H9 (cell line): Measurements from ENCODE around the gene CALN1. TPM values are rescaled to one million over a fixed set of nuclear protein-coding genes. Genes with fewer than 3 reads are reported as not detected.

ENCODE experiments used
- DNase-seq: peaks from one replicate; pipeline ENCODE4 v3.0.0-alpha.2; 2017
- H2AFZ ChIP-seq: one replicate; pipeline ENCODE4 v1.6.1; 2013; ENCODE audit warnings: mild to moderate bottlenecking, low read length, control low read depth, moderate library complexity
- H2AK5ac ChIP-seq: 2 replicates; pipeline ENCODE4 v1.6.1; 2013; ENCODE audit warnings: low read length, control low read depth, mixed read lengths; ENCODE audit not compliant: insufficient read length
- H2BK120ac ChIP-seq: one replicate; pipeline ENCODE4 v1.6.1; 2013; ENCODE audit warnings: low read depth, mild to moderate bottlenecking, low read length, control low read depth, inconsistent platforms; ENCODE audit not compliant: poor library complexity, severe bottlenecking
- H2BK12ac ChIP-seq: 2 replicates; pipeline ENCODE4 v1.6.1; 2013; ENCODE audit warnings: low read length, control low read depth, mixed read lengths, low read depth; ENCODE audit not compliant: insufficient read length
- H2BK15ac ChIP-seq: 2 replicates; pipeline ENCODE4 v1.6.1; 2013; ENCODE audit warnings: low read depth, low read length, control low read depth
- H2BK20ac ChIP-seq: one replicate; pipeline ENCODE4 v1.6.1; 2013; ENCODE audit warnings: low read depth, mild to moderate bottlenecking, low read length, control low read depth, inconsistent platforms; ENCODE audit not compliant: poor library complexity, severe bottlenecking
- H2BK5ac ChIP-seq: 2 replicates; pipeline ENCODE4 v1.6.1; 2013; ENCODE audit warnings: low read length, control low read depth, mixed read lengths; ENCODE audit not compliant: insufficient read length
- H3K14ac ChIP-seq: 2 replicates; pipeline ENCODE4 v1.6.1; 2013; ENCODE audit warnings: low read length, control low read depth; ENCODE audit not compliant: insufficient read depth
- H3K18ac ChIP-seq: 2 replicates; pipeline ENCODE4 v1.6.1; 2013; ENCODE audit warnings: low read depth, mild to moderate bottlenecking, mixed read lengths, low read length, control low read depth; ENCODE audit not compliant: insufficient read length
- H3K23ac ChIP-seq: 2 replicates; pipeline ENCODE4 v1.6.1; 2013; ENCODE audit warnings: low read length, control low read depth, mixed read lengths, low read depth; ENCODE audit not compliant: insufficient read length
- H3K23me2 ChIP-seq: 2 replicates; pipeline ENCODE4 v1.6.1; 2013; ENCODE audit warnings: low read depth, mild to moderate bottlenecking, mixed read lengths, low read length, control low read depth; ENCODE audit not compliant: insufficient read length, poor library complexity, severe bottlenecking
- H3K27ac ChIP-seq: 2 replicates; pipeline ENCODE4 v1.5.1; 2013; ENCODE audit warnings: low read length, control low read depth, mixed read lengths, low read depth; ENCODE audit not compliant: insufficient read length
- H3K27me3 ChIP-seq: 2 replicates; pipeline ENCODE4 v1.6.1; 2013; ENCODE audit warnings: low read length, control low read depth, inconsistent platforms; ENCODE audit not compliant: insufficient read depth
- H3K4ac ChIP-seq: 2 replicates; pipeline ENCODE4 v1.6.1; 2013; ENCODE audit warnings: low read depth, mild to moderate bottlenecking, control low read depth, inconsistent platforms, low read length, moderate library complexity
- H3K4me1 ChIP-seq: 2 replicates; pipeline ENCODE4 v1.6.1; 2013; ENCODE audit warnings: low read length, control low read depth, inconsistent platforms; ENCODE audit not compliant: insufficient read depth
- H3K4me2 ChIP-seq: 2 replicates; pipeline ENCODE4 v1.6.1; 2013; ENCODE audit warnings: low read length, control low read depth, mixed read lengths; ENCODE audit not compliant: insufficient read length, insufficient read depth
- H3K56ac ChIP-seq: 2 replicates; pipeline ENCODE4 v1.6.1; 2013; ENCODE audit warnings: low read depth, mild to moderate bottlenecking, mixed read lengths, low read length, control low read depth; ENCODE audit not compliant: insufficient read length
- H3K79me1 ChIP-seq: 2 replicates; pipeline ENCODE4 v1.6.1; 2013; ENCODE audit warnings: low read depth, mild to moderate bottlenecking, moderate library complexity, low read length, control low read depth, inconsistent platforms; ENCODE audit not compliant: insufficient read depth, poor library complexity, severe bottlenecking
- H3K79me2 ChIP-seq: 2 replicates; pipeline ENCODE4 v1.6.1; 2013; ENCODE audit warnings: low read length, control low read depth, inconsistent platforms; ENCODE audit not compliant: insufficient read depth
- H3K9ac ChIP-seq: 2 replicates; pipeline ENCODE4 v1.6.1; 2013; ENCODE audit warnings: low read length, control low read depth, mixed read lengths; ENCODE audit not compliant: insufficient read length; ENCODE audit errors: extremely low read depth
- H3K9me3 ChIP-seq: one replicate; pipeline ENCODE4 v1.6.1; 2013; ENCODE audit warnings: low read depth, low read length, inconsistent platforms; ENCODE audit not compliant: control insufficient read depth
- H3T11ph ChIP-seq: one replicate; pipeline ENCODE4 v1.6.1; 2013; ENCODE audit warnings: mild to moderate bottlenecking, low read length, control low read depth, inconsistent platforms
- H4K20me1 ChIP-seq: one replicate; pipeline ENCODE4 v1.6.1; 2013; ENCODE audit not compliant: control insufficient read depth, insufficient read length, insufficient read depth
- H4K5ac ChIP-seq: 2 replicates; pipeline ENCODE4 v1.6.1; 2013; ENCODE audit warnings: low read depth, mild to moderate bottlenecking, mixed read lengths, low read length, control low read depth; ENCODE audit not compliant: insufficient read length
- H4K8ac ChIP-seq: replicated peaks from 2 replicates; pipeline ENCODE4 v1.6.1; 2013; ENCODE audit warnings: low read length, control low read depth, mixed read lengths, low read depth; ENCODE audit not compliant: insufficient read length
- H4K91ac ChIP-seq: 2 replicates; pipeline ENCODE4 v1.6.1; 2013; ENCODE audit warnings: low read depth, mild to moderate bottlenecking, moderate library complexity, mixed read lengths, low read length, control low read depth; ENCODE audit not compliant: insufficient read length
- H3K27ac Mint-ChIP-seq, 3 experiments: 2 replicates in 2 of 3; 3 replicates in 1 of 3; pipeline ENCODE4 v1.8.0; 2020 to 2021; ENCODE audit warnings: mixed read lengths in 3 of 3, mild to moderate bottlenecking in 1 of 3, moderate library complexity in 1 of 3
- H3K27me3 Mint-ChIP-seq: 2 replicates; pipeline ENCODE4 v1.8.0; 2021; ENCODE audit warnings: low read depth, mild to moderate bottlenecking, moderate library complexity, mixed read lengths
- H3K36me3 Mint-ChIP-seq, 3 experiments: 2 replicates in 2 of 3; 3 replicates in 1 of 3; pipeline ENCODE4 v1.8.0; 2020 to 2021; ENCODE audit warnings: low read depth in 3 of 3, mixed read lengths in 3 of 3; ENCODE audit not compliant: insufficient read depth in 1 of 3
- H3K4me1 Mint-ChIP-seq, 2 experiments: 2 replicates each; pipeline ENCODE4 v1.8.0; 2020; ENCODE audit warnings: mixed read lengths in 2 of 2
- H3K4me3 Mint-ChIP-seq, 2 experiments: 2 replicates in 1 of 2; 3 replicates in 1 of 2; pipeline ENCODE4 v1.8.0; 2020 to 2021; ENCODE audit warnings: mild to moderate bottlenecking in 2 of 2, mixed read lengths in 2 of 2, moderate library complexity in 1 of 2
- H3K9me3 Mint-ChIP-seq, 2 experiments: 2 replicates in 1 of 2; 3 replicates in 1 of 2; pipeline ENCODE4 v1.8.0; 2020; ENCODE audit warnings: mild to moderate bottlenecking in 2 of 2, mixed read lengths in 2 of 2, moderate library complexity in 1 of 2
- CTCF ChIP-seq: fragments of 200-600 bp; sonication (generic); conservative IDR thresholded peaks from 3 replicates; pipeline ENCODE4 v1.8.0; 2021; ENCODE audit warnings: antibody characterized with exemption, mild to moderate bottlenecking
- WGBS: extraction: QIAGEN DNeasy Blood & Tissue Kit; methylation state at CpG from one replicate; pipeline ENCODE4 v1.1.7; 2013; ENCODE audit warnings: missing lambda C conversion rate, low lambda C conversion rate, mixed read lengths; ENCODE audit not compliant: insufficient read length; ENCODE audit errors: extremely low coverage; 5-methylcytosine and 5-hydroxymethylcytosine counted together
- total RNA-seq: library from RNA; stranded (reverse); gene quantifications from 2 replicates; pipeline ENCODE4 v1.2.1, GENCODE V29; 2021

Gene CALN1
- total RNA-seq, 1 experiment from 2014 or later = 2.8 TPM

- WGBS = no CpG with 5 or more reads among the region's 5 CpGs
- H2BK5ac ChIP-seq = no peak overlapping the region
- H3K27me3 ChIP-seq = no peaks in the 10 kb centered on the region
- H2BK120ac ChIP-seq = no peak overlapping the region
- no peak overlapping the region for H2AK5ac ChIP-seq
- H3K9ac ChIP-seq = no peak overlapping the region
- H4K91ac ChIP-seq = no peak overlapping the region
- H3K4ac ChIP-seq = no peak overlapping the region
- no peak overlapping the region for H3K23ac ChIP-seq
- H3K79me2 ChIP-seq = no peaks in the 10 kb centered on the region
- no peak overlapping the region for H2BK15ac ChIP-seq
- H2BK12ac ChIP-seq = no peak overlapping the region
- H2AFZ ChIP-seq = no peak overlapping the region
- no peak overlapping the region for H3K18ac ChIP-seq
- H3K4me2 ChIP-seq = no peak overlapping the region
- Mint-ChIP-seq H3K4me3 (no peak overlapping the region), H3K36me3 (peaks cover 16 to 35% (median 27%) of the 10 kb centered on the region in 3 experiments), H3K27ac (no peak overlapping the region), H3K4me1 (peaks cover 0 to 8% of the 10 kb centered on the region in 2 experiments; a peak in 2 of 4 replicates), H3K27me3 (no peaks in the 10 kb centered on the region), H3K9me3 (peaks cover 35 to 39% of the 10 kb centered on the region in 2 experiments)
- no peak overlapping the region for H3K56ac ChIP-seq
- no peaks in the 10 kb centered on the region for H3K4me1 ChIP-seq
- H3K14ac ChIP-seq = no peak overlapping the region
- no peak overlapping the region for H4K5ac ChIP-seq
- no peaks in the 10 kb centered on the region for H3K9me3 ChIP-seq
- H3K79me1 ChIP-seq = no peaks in the 10 kb centered on the region
- H4K20me1 ChIP-seq = no peaks in the 10 kb centered on the region
- H4K8ac ChIP-seq = no peak overlapping the region
- no peaks in the 10 kb centered on the region for H3K23me2 ChIP-seq
- no peak for TF ChIP-seq CTCF
- DNase-seq = no peak
- H2BK20ac ChIP-seq = no peak overlapping the region
- H3T11ph ChIP-seq = no peak overlapping the region
- no peak overlapping the region for H3K27ac ChIP-seq
Observed at GRCh38 chr7:72176875-72177274, 235.3 kb downstream of the CALN1 start.
